ENCODE data around the gene TEX261. TPM values are rescaled to one million over a fixed set of nuclear protein-coding genes. Genes with fewer than 3 reads are reported as not detected.

TEX261 gene
- polyA plus RNA-seq, 1 of the 3 experiments (the other 2 are of a cell fraction), result 44.3 TPM

DNA sequence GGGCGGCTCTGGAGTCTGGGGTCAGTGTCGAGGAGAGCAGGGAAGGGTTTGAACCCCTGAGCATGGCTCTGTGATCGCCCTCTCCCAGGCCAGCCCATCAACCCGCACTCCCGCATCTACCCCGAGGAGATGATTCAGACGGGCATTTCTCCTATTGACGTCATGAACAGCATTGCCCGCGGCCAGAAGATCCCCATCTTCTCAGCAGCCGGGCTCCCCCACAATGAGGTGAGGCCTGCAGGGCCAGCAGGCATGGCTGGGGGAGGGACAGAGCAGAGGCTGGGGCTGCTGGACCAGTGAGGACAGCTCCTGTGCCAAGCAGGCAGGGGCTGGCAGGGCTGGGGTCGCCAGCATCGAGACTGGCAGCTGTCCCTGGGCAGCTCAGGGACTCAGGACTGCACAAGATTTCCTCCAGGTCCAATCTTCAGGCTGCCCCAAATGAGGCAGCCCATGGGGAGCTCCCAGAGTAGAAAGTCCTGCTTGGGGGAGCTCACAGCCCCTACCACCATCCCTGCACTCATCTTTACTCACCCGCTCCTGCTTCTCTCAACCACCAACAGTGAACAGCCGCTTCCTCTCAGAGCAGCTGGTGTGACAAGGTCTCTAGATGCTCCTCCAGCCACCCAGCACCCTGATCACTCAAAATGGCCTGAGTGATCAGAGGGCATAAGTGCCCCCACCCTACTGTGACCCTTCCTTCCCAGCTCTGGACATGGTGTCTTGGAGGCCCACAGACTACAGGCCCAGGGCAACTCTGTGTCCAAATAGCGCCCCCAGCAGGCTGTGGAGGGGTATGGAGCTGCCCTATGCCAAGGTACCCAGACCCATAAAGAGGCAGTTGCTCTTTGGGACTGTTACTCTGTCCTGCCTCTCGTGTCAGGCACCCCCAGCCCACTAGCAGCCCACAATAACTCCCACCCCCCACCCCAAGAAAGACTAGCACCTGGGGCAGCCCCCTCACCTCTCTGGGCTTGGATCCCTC is 34.5 kb downstream of the TEX261 start:
- no peaks in the 10 kb centered on the region for H3K36me3 ChIP-seq (replicated peaks in 1 of 2; ENCODE audit: control insufficient read depth in 1 of 2, insufficient read depth in 2 of 2, low read length in 1 of 2)
- TF ChIP-seq NFIC (IDR thresholded peaks at IDR 0.05; ENCODE audit: borderline replicate concordance) (no peak), EZH2phosphoT487 (IDR thresholded peaks at IDR 0.05; ENCODE audit: borderline replicate concordance, low read depth) (no peak), TCF12 (IDR thresholded peaks at IDR 0.05) (no peak), SMC3 (IDR thresholded peaks at IDR 0.05; ENCODE audit: low read depth, low read length) (no peak)
- TF ChIP-seq, protein P1, sequence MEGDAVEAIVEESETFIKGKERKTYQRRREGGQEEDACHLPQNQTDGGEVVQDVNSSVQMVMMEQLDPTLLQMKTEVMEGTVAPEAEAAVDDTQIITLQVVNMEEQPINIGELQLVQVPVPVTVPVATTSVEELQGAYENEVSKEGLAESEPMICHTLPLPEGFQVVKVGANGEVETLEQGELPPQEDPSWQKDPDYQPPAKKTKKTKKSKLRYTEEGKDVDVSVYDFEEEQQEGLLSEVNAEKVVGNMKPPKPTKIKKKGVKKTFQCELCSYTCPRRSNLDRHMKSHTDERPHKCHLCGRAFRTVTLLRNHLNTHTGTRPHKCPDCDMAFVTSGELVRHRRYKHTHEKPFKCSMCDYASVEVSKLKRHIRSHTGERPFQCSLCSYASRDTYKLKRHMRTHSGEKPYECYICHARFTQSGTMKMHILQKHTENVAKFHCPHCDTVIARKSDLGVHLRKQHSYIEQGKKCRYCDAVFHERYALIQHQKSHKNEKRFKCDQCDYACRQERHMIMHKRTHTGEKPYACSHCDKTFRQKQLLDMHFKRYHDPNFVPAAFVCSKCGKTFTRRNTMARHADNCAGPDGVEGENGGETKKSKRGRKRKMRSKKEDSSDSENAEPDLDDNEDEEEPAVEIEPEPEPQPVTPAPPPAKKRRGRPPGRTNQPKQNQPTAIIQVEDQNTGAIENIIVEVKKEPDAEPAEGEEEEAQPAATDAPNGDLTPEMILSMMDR (IDR thresholded peaks at IDR 0.05), result peak; percentile 40
- TF ChIP-seq, protein P2, sequence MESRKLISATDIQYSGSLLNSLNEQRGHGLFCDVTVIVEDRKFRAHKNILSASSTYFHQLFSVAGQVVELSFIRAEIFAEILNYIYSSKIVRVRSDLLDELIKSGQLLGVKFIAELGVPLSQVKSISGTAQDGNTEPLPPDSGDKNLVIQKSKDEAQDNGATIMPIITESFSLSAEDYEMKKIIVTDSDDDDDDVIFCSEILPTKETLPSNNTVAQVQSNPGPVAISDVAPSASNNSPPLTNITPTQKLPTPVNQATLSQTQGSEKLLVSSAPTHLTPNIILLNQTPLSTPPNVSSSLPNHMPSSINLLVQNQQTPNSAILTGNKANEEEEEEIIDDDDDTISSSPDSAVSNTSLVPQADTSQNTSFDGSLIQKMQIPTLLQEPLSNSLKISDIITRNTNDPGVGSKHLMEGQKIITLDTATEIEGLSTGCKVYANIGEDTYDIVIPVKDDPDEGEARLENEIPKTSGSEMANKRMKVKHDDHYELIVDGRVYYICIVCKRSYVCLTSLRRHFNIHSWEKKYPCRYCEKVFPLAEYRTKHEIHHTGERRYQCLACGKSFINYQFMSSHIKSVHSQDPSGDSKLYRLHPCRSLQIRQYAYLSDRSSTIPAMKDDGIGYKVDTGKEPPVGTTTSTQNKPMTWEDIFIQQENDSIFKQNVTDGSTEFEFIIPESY (IDR thresholded peaks at IDR 0.05; ENCODE audit: borderline replicate concordance, low read depth), result no peak
- no peak overlapping the region for H3K27ac ChIP-seq (ENCODE audit: low read depth in 2 of 2, low read length in 1 of 2)
- peak; percentile 4 for DNase-seq
- 77% methylated on average over 7 of the region's 17 CpGs for WGBS (ENCODE audit: low lambda C conversion rate)
- no peaks in the 10 kb centered on the region for H3K27me3 ChIP-seq (ENCODE audit: insufficient read depth)
- H4K20me1 ChIP-seq (ENCODE audit: insufficient read depth), result no peaks in the 10 kb centered on the region
- no peaks in the 10 kb centered on the region for H3K79me2 ChIP-seq (ENCODE audit: insufficient read depth)
- CTCF ChIA-PET, result interaction anchor here (0.7 to 9.5 kb wide), 8 partner anchors 9 to 144 kb away, joined by 3 to 93 read pairs (median 3); no protein-coding TSS in a partner anchor
- H3K4me1 ChIP-seq (ENCODE audit: control insufficient read depth in 1 of 2, insufficient read depth in 2 of 2, low read depth in 1 of 2, low read length in 1 of 2), result no peaks in the 10 kb centered on the region; a peak in 1 of 4 replicates
- no peaks in the 10 kb centered on the region for H3K9me2 ChIP-seq
- POLR2A ChIA-PET, result no interaction called here
- H3K4me3 ChIP-seq (ENCODE audit: low read depth in 2 of 2, low read length in 1 of 2), result no peak overlapping the region
- no peak overlapping the region for H3K4me2 ChIP-seq
- H2AFZ ChIP-seq (ENCODE audit: low read depth), result no peak overlapping the region
- H3K9ac ChIP-seq, result no peak overlapping the region
- no peaks in the 10 kb centered on the region for H3F3A ChIP-seq (replicated peaks; ENCODE audit: insufficient read depth)
- H3K9me3 ChIP-seq, result no peaks in the 10 kb centered on the region

DNA sequence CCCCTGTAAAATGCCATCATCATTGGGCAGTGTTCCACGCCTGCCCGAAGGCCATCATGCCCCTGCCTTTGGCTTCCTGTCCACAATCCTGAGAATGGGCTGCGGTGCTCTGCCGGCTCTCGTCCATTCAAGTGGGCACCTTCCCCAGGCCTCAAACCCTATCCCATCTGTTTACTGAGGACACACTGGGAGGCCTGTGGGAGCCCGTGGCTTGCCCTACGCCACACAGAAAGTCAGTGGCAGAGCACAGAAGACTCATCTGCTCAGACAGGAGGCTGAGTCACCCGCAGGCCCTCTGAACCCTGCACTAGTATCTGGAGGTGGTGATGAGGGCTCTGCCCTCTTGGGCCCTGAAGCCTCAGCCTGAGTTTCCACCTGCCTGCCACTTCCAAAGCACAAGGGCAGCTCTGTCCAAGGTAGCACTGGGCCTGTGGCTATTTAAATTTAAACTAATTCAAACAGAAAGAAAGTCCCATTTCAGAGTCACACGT is 35.4 kb downstream of the TEX261 start:
- 96% methylated on average over 7 of the region's 9 CpGs for WGBS (ENCODE audit: low lambda C conversion rate)
- Histone ChIP-seq H3K4me1 (ENCODE audit: control insufficient read depth in 1 of 2, insufficient read depth in 2 of 2, low read depth in 1 of 2, low read length in 1 of 2) (no peaks in the 10 kb centered on the region), H3K36me3 (replicated peaks in 1 of 2; ENCODE audit: control insufficient read depth in 1 of 2, insufficient read depth in 2 of 2, low read length in 1 of 2) (no peaks in the 10 kb centered on the region), H3K9me3 (no peaks in the 10 kb centered on the region), H3K27me3 (ENCODE audit: insufficient read depth) (no peaks in the 10 kb centered on the region), H3K79me2 (ENCODE audit: insufficient read depth) (no peaks in the 10 kb centered on the region), H3K4me2 (no peak overlapping the region), H3K27ac (ENCODE audit: low read depth in 2 of 2, low read length in 1 of 2) (no peak overlapping the region), H3F3A (replicated peaks; ENCODE audit: insufficient read depth) (no peaks in the 10 kb centered on the region), H2AFZ (ENCODE audit: low read depth) (no peak overlapping the region), H3K9me2 (no peaks in the 10 kb centered on the region), H3K9ac (no peak overlapping the region), H4K20me1 (ENCODE audit: insufficient read depth) (no peaks in the 10 kb centered on the region), H3K4me3 (ENCODE audit: low read depth in 2 of 2, low read length in 1 of 2) (no peak overlapping the region)
- TF ChIP-seq, protein P3, sequence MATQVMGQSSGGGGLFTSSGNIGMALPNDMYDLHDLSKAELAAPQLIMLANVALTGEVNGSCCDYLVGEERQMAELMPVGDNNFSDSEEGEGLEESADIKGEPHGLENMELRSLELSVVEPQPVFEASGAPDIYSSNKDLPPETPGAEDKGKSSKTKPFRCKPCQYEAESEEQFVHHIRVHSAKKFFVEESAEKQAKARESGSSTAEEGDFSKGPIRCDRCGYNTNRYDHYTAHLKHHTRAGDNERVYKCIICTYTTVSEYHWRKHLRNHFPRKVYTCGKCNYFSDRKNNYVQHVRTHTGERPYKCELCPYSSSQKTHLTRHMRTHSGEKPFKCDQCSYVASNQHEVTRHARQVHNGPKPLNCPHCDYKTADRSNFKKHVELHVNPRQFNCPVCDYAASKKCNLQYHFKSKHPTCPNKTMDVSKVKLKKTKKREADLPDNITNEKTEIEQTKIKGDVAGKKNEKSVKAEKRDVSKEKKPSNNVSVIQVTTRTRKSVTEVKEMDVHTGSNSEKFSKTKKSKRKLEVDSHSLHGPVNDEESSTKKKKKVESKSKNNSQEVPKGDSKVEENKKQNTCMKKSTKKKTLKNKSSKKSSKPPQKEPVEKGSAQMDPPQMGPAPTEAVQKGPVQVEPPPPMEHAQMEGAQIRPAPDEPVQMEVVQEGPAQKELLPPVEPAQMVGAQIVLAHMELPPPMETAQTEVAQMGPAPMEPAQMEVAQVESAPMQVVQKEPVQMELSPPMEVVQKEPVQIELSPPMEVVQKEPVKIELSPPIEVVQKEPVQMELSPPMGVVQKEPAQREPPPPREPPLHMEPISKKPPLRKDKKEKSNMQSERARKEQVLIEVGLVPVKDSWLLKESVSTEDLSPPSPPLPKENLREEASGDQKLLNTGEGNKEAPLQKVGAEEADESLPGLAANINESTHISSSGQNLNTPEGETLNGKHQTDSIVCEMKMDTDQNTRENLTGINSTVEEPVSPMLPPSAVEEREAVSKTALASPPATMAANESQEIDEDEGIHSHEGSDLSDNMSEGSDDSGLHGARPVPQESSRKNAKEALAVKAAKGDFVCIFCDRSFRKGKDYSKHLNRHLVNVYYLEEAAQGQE (IDR thresholded peaks at IDR 0.05; ENCODE audit: low read depth, low read length), result peak; percentile 40; the same call in 1 of the 2 replicates
- TF ChIP-seq JUND (IDR thresholded peaks at IDR 0.05), result no peak
- ChIA-PET CTCF (interaction anchor here (1.3 to 9.5 kb wide), 3 partner anchors 12 to 88 kb away, joined by 7 to 93 read pairs (median 14); no protein-coding TSS in a partner anchor), POLR2A (no interaction called here)
- DNase-seq, result no peak
